Body of pancreas (tissue), 4 donors: ENCODE results near the gene NR2C2AP. TPM values are rescaled to one million over a fixed set of nuclear protein-coding genes. Genes with fewer than 3 reads are reported as not detected.

Source experiments
- ATAC-seq: fragments of 150-250 bp; one replicate; pipeline ENCODE4 v1.9.1; 2016
- DNase-seq, 4 donors: peaks; one replicate each; pipeline ENCODE4 v3.0.0-alpha.2; 2019
- H3K27ac ChIP-seq, 4 donors: fragments of 200-600 bp; sonication (generic); 1 replicate in 3 of 4; 2 replicates in 1 of 4; pipeline versions ENCODE4 v1.5.1 to v1.6.1; 2016 to 2019; ENCODE audit warnings: mild to moderate bottlenecking in 1 of 4, mixed read lengths in 1 of 4, moderate library complexity in 1 of 4
- H3K27me3 ChIP-seq, 2 donors: fragments of 200-600 bp; sonication (generic); one replicate each; pipeline ENCODE4 v1.6.0; 2016; ENCODE audit warnings: mild to moderate bottlenecking in 1 of 2
- H3K36me3 ChIP-seq, 2 donors: fragments of 200-600 bp; sonication (generic); replicated peaks in 1 of 2; 2 replicates each; pipeline ENCODE4 v1.5.1; 2016; ENCODE audit warnings: low read depth in 2 of 2; ENCODE audit not compliant: insufficient read depth in 1 of 2
- H3K4me1 ChIP-seq: fragments of 200-600 bp; sonication (generic); one replicate; pipeline ENCODE4 v1.6.0; 2016
- H3K4me3 ChIP-seq, 2 donors: fragments of 200-600 bp; sonication (generic); 1 replicate in 1 of 2; 2 replicates in 1 of 2; pipeline ENCODE4 v1.5.1; 2016 to 2019
- H3K9me3 ChIP-seq, 3 donors: fragments of 200-600 bp; sonication (generic); 1 replicate in 2 of 3; 2 replicates in 1 of 3; pipeline ENCODE4 v1.5.1; 2016
- CTCF ChIP-seq, 7 experiments: fragments of 450-650 bp in 4 of 7; fragments of 200-600 bp in 3 of 7; sonication (generic) in 3 of 7; IDR thresholded peaks; one replicate each; pipeline ENCODE4 v1.5.1; 2016 to 2019; ENCODE audit warnings: antibody characterized with exemption in 7 of 7
- POLR2A ChIP-seq, 3 donors: fragments of 450-650 bp; IDR thresholded peaks; one replicate each; pipeline ENCODE4 v1.6.1; 2016; ENCODE audit warnings: antibody characterized with exemption in 3 of 3, mild to moderate bottlenecking in 2 of 3
- WGBS, 2 donors: methylation state at CpG; one replicate each; pipeline ENCODE4 v1.1.5; 2017; 5-methylcytosine and 5-hydroxymethylcytosine counted together
- intact Hi-C: fragments of 100-400 bp; cut with DNase I; formaldehyde crosslinking; loops from one replicate; pipeline ENCODE4 v1.15.1; 2023
- total RNA-seq, 2 donors: library from RNA; depleted of rRNA; stranded (reverse); fragments of >200 nt; gene quantifications; one replicate each; pipeline ENCODE4 v1.1.0, GENCODE V29; 2016

The NR2C2AP gene
- total RNA-seq, 2 donors from 2014 or later, result 13.8 to 16.1 TPM

GRCh38 chr19:19218911-19219310, 15.7 kb upstream of the NR2C2AP start:
- no peak for DNase-seq

GRCh38 chr19:19217099-19217498, 13.9 kb upstream of the NR2C2AP start:
- ATAC-seq (no peak), DNase-seq (no peak)
- no peaks in the 10 kb centered on the region for H3K27me3 ChIP-seq
- intact Hi-C loops, result no loop called here
- no peaks in the 10 kb centered on the region for H3K4me1 ChIP-seq
- H3K27ac ChIP-seq, result no peak overlapping the region
- WGBS, 2 donors, result 52 to 53% methylated on average over 4 of the region's 4 CpGs
- TF ChIP-seq CTCF (IDR thresholded peaks at IDR 0.05) (no peak), POLR2A (IDR thresholded peaks at IDR 0.05) (no peak)
- H3K4me3 ChIP-seq, result no peak overlapping the region
- H3K9me3 ChIP-seq, result no peaks in the 10 kb centered on the region
- no peaks in the 10 kb centered on the region for H3K36me3 ChIP-seq

More at GRCh38 chr19:19218911-19219310, 15.7 kb upstream of the NR2C2AP start:
- intact Hi-C loops, result no loop called here
- H3K27ac ChIP-seq, result no peak overlapping the region
- 70% methylated on average over 21 of the region's 21 CpGs; no CpG with 5 or more reads in 1 of the 2 donors for WGBS, 2 donors
- H3K4me3 ChIP-seq, result no peak overlapping the region
- no peaks in the 10 kb centered on the region for H3K9me3 ChIP-seq
- TF ChIP-seq POLR2A (IDR thresholded peaks at IDR 0.05), result no peak
- no peak for TF ChIP-seq CTCF (IDR thresholded peaks at IDR 0.05)
- no peaks in the 10 kb centered on the region for H3K27me3 ChIP-seq
- H3K36me3 ChIP-seq, result no peaks in the 10 kb centered on the region
- no peak for ATAC-seq
- H3K4me1 ChIP-seq, result no peaks in the 10 kb centered on the region

GRCh38 chr19:19215792-19216191, 12.6 kb upstream of the NR2C2AP start:
- no peak for TF ChIP-seq POLR2A (IDR thresholded peaks at IDR 0.05)
- no peak for TF ChIP-seq CTCF (IDR thresholded peaks at IDR 0.05)
- H3K4me1 ChIP-seq, result no peaks in the 10 kb centered on the region
- ATAC-seq, result no peak
- peaks cover 0 to 3% of the 10 kb centered on the region in 2 donors for H3K27me3 ChIP-seq
- H3K36me3 ChIP-seq, result no peaks in the 10 kb centered on the region
- no peak overlapping the region for H3K27ac ChIP-seq
- intact Hi-C loops, result no loop called here
- whole genome bisulfite sequencing, 2 donors, result 69 to 72% methylated on average over 4 of the region's 4 CpGs
- DNase-seq, result no peak
- H3K9me3 ChIP-seq, result no peaks in the 10 kb centered on the region
- no peak overlapping the region for H3K4me3 ChIP-seq

- DNase-seq (peak in 3 of 4 donors; percentile 31 to 43 (median 33)), ATAC-seq (no peak)
- Histone ChIP-seq H3K27me3 (peaks cover 0 to 4% of the 10 kb centered on the region in 2 donors), H3K9me3 (no peaks in the 10 kb centered on the region), H3K4me3 (no peak overlapping the region), H3K36me3 (no peaks in the 10 kb centered on the region), H3K27ac (no peak overlapping the region), H3K4me1 (no peaks in the 10 kb centered on the region)
- intact Hi-C loops, result no loop called here
- WGBS, 2 donors, result 0 to 2% methylated on average over 2 to 8 of the region's 8 CpGs
- no peak for TF ChIP-seq POLR2A (IDR thresholded peaks at IDR 0.05)
- TF ChIP-seq CTCF (IDR thresholded peaks at IDR 0.05), result no peak
Measured at GRCh38 chr19:19214892-19215291, 11.7 kb upstream of the NR2C2AP start.

- H3K27me3 ChIP-seq, result peaks cover 0 to 4% of the 10 kb centered on the region in 2 donors
Measured at GRCh38 chr19:19214159-19214490, 10.9 kb upstream of the NR2C2AP start.

More at GRCh38 chr19:19214159-19214490, 10.9 kb upstream of the NR2C2AP start:
- ATAC-seq, result no peak
- H3K9me3 ChIP-seq, result no peaks in the 10 kb centered on the region
- no peak for TF ChIP-seq POLR2A (IDR thresholded peaks at IDR 0.05)
- no peak for TF ChIP-seq CTCF (IDR thresholded peaks at IDR 0.05)
- intact Hi-C loops, result no loop called here
- no peak overlapping the region for H3K4me3 ChIP-seq
- DNase-seq, result no peak
- no peaks in the 10 kb centered on the region for H3K4me1 ChIP-seq
- no peak overlapping the region for H3K27ac ChIP-seq
- H3K36me3 ChIP-seq, result no peaks in the 10 kb centered on the region
- 5 to 14% methylated on average over 5 of the region's 5 CpGs for WGBS, 2 donors
